H9 (cell line): ENCODE measurements around the gene ARMH3. TPM values are rescaled to one million over a fixed set of nuclear protein-coding genes. Genes with fewer than 3 reads are reported as not detected.

ENCODE experiments used
- DNase-seq: peaks from one replicate; pipeline ENCODE4 v3.0.0-alpha.2; 2017
- H2AFZ ChIP-seq: one replicate; pipeline ENCODE4 v1.6.1; 2013; ENCODE audit warnings: mild to moderate bottlenecking, low read length, control low read depth, moderate library complexity
- H2AK5ac ChIP-seq: 2 replicates; pipeline ENCODE4 v1.6.1; 2013; ENCODE audit warnings: low read length, control low read depth, mixed read lengths; ENCODE audit not compliant: insufficient read length
- H2BK120ac ChIP-seq: one replicate; pipeline ENCODE4 v1.6.1; 2013; ENCODE audit warnings: low read depth, mild to moderate bottlenecking, low read length, control low read depth, inconsistent platforms; ENCODE audit not compliant: poor library complexity, severe bottlenecking
- H2BK12ac ChIP-seq: 2 replicates; pipeline ENCODE4 v1.6.1; 2013; ENCODE audit warnings: low read length, control low read depth, mixed read lengths, low read depth; ENCODE audit not compliant: insufficient read length
- H2BK15ac ChIP-seq: 2 replicates; pipeline ENCODE4 v1.6.1; 2013; ENCODE audit warnings: low read depth, low read length, control low read depth
- H2BK20ac ChIP-seq: one replicate; pipeline ENCODE4 v1.6.1; 2013; ENCODE audit warnings: low read depth, mild to moderate bottlenecking, low read length, control low read depth, inconsistent platforms; ENCODE audit not compliant: poor library complexity, severe bottlenecking
- H2BK5ac ChIP-seq: 2 replicates; pipeline ENCODE4 v1.6.1; 2013; ENCODE audit warnings: low read length, control low read depth, mixed read lengths; ENCODE audit not compliant: insufficient read length
- H3K14ac ChIP-seq: 2 replicates; pipeline ENCODE4 v1.6.1; 2013; ENCODE audit warnings: low read length, control low read depth; ENCODE audit not compliant: insufficient read depth
- H3K18ac ChIP-seq: 2 replicates; pipeline ENCODE4 v1.6.1; 2013; ENCODE audit warnings: low read depth, mild to moderate bottlenecking, mixed read lengths, low read length, control low read depth; ENCODE audit not compliant: insufficient read length
- H3K23ac ChIP-seq: 2 replicates; pipeline ENCODE4 v1.6.1; 2013; ENCODE audit warnings: low read length, control low read depth, mixed read lengths, low read depth; ENCODE audit not compliant: insufficient read length
- H3K23me2 ChIP-seq: 2 replicates; pipeline ENCODE4 v1.6.1; 2013; ENCODE audit warnings: low read depth, mild to moderate bottlenecking, mixed read lengths, low read length, control low read depth; ENCODE audit not compliant: insufficient read length, poor library complexity, severe bottlenecking
- H3K27ac ChIP-seq: 2 replicates; pipeline ENCODE4 v1.5.1; 2013; ENCODE audit warnings: low read length, control low read depth, mixed read lengths, low read depth; ENCODE audit not compliant: insufficient read length
- H3K27me3 ChIP-seq: 2 replicates; pipeline ENCODE4 v1.6.1; 2013; ENCODE audit warnings: low read length, control low read depth, inconsistent platforms; ENCODE audit not compliant: insufficient read depth
- H3K4ac ChIP-seq: 2 replicates; pipeline ENCODE4 v1.6.1; 2013; ENCODE audit warnings: low read depth, mild to moderate bottlenecking, control low read depth, inconsistent platforms, low read length, moderate library complexity
- H3K4me1 ChIP-seq: 2 replicates; pipeline ENCODE4 v1.6.1; 2013; ENCODE audit warnings: low read length, control low read depth, inconsistent platforms; ENCODE audit not compliant: insufficient read depth
- H3K4me2 ChIP-seq: 2 replicates; pipeline ENCODE4 v1.6.1; 2013; ENCODE audit warnings: low read length, control low read depth, mixed read lengths; ENCODE audit not compliant: insufficient read length, insufficient read depth
- H3K56ac ChIP-seq: 2 replicates; pipeline ENCODE4 v1.6.1; 2013; ENCODE audit warnings: low read depth, mild to moderate bottlenecking, mixed read lengths, low read length, control low read depth; ENCODE audit not compliant: insufficient read length
- H3K79me1 ChIP-seq: 2 replicates; pipeline ENCODE4 v1.6.1; 2013; ENCODE audit warnings: low read depth, mild to moderate bottlenecking, moderate library complexity, low read length, control low read depth, inconsistent platforms; ENCODE audit not compliant: insufficient read depth, poor library complexity, severe bottlenecking
- H3K79me2 ChIP-seq: 2 replicates; pipeline ENCODE4 v1.6.1; 2013; ENCODE audit warnings: low read length, control low read depth, inconsistent platforms; ENCODE audit not compliant: insufficient read depth
- H3K9ac ChIP-seq: 2 replicates; pipeline ENCODE4 v1.6.1; 2013; ENCODE audit warnings: low read length, control low read depth, mixed read lengths; ENCODE audit not compliant: insufficient read length; ENCODE audit errors: extremely low read depth
- H3K9me3 ChIP-seq: one replicate; pipeline ENCODE4 v1.6.1; 2013; ENCODE audit warnings: low read depth, low read length, inconsistent platforms; ENCODE audit not compliant: control insufficient read depth
- H3T11ph ChIP-seq: one replicate; pipeline ENCODE4 v1.6.1; 2013; ENCODE audit warnings: mild to moderate bottlenecking, low read length, control low read depth, inconsistent platforms
- H4K20me1 ChIP-seq: one replicate; pipeline ENCODE4 v1.6.1; 2013; ENCODE audit not compliant: control insufficient read depth, insufficient read length, insufficient read depth
- H4K5ac ChIP-seq: 2 replicates; pipeline ENCODE4 v1.6.1; 2013; ENCODE audit warnings: low read depth, mild to moderate bottlenecking, mixed read lengths, low read length, control low read depth; ENCODE audit not compliant: insufficient read length
- H4K8ac ChIP-seq: replicated peaks from 2 replicates; pipeline ENCODE4 v1.6.1; 2013; ENCODE audit warnings: low read length, control low read depth, mixed read lengths, low read depth; ENCODE audit not compliant: insufficient read length
- H4K91ac ChIP-seq: 2 replicates; pipeline ENCODE4 v1.6.1; 2013; ENCODE audit warnings: low read depth, mild to moderate bottlenecking, moderate library complexity, mixed read lengths, low read length, control low read depth; ENCODE audit not compliant: insufficient read length
- H3K27ac Mint-ChIP-seq, 3 experiments: 2 replicates in 2 of 3; 3 replicates in 1 of 3; pipeline ENCODE4 v1.8.0; 2020 to 2021; ENCODE audit warnings: mixed read lengths in 3 of 3, mild to moderate bottlenecking in 1 of 3, moderate library complexity in 1 of 3
- H3K27me3 Mint-ChIP-seq: 2 replicates; pipeline ENCODE4 v1.8.0; 2021; ENCODE audit warnings: low read depth, mild to moderate bottlenecking, moderate library complexity, mixed read lengths
- H3K36me3 Mint-ChIP-seq, 3 experiments: 2 replicates in 2 of 3; 3 replicates in 1 of 3; pipeline ENCODE4 v1.8.0; 2020 to 2021; ENCODE audit warnings: low read depth in 3 of 3, mixed read lengths in 3 of 3; ENCODE audit not compliant: insufficient read depth in 1 of 3
- H3K4me1 Mint-ChIP-seq, 2 experiments: 2 replicates each; pipeline ENCODE4 v1.8.0; 2020; ENCODE audit warnings: mixed read lengths in 2 of 2
- H3K4me3 Mint-ChIP-seq, 2 experiments: 2 replicates in 1 of 2; 3 replicates in 1 of 2; pipeline ENCODE4 v1.8.0; 2020 to 2021; ENCODE audit warnings: mild to moderate bottlenecking in 2 of 2, mixed read lengths in 2 of 2, moderate library complexity in 1 of 2
- H3K9me3 Mint-ChIP-seq, 2 experiments: 2 replicates in 1 of 2; 3 replicates in 1 of 2; pipeline ENCODE4 v1.8.0; 2020; ENCODE audit warnings: mild to moderate bottlenecking in 2 of 2, mixed read lengths in 2 of 2, moderate library complexity in 1 of 2
- CTCF ChIP-seq: fragments of 200-600 bp; sonication (generic); conservative IDR thresholded peaks from 3 replicates; pipeline ENCODE4 v1.8.0; 2021; ENCODE audit warnings: antibody characterized with exemption, mild to moderate bottlenecking
- WGBS: extraction: QIAGEN DNeasy Blood & Tissue Kit; methylation state at CpG from one replicate; pipeline ENCODE4 v1.1.7; 2013; ENCODE audit warnings: missing lambda C conversion rate, low lambda C conversion rate, mixed read lengths; ENCODE audit not compliant: insufficient read length; ENCODE audit errors: extremely low coverage; 5-methylcytosine and 5-hydroxymethylcytosine counted together
- total RNA-seq: library from RNA; stranded (reverse); gene quantifications from 2 replicates; pipeline ENCODE4 v1.2.1, GENCODE V29; 2021

Gene ARMH3
- total RNA-seq, 1 experiment from 2014 or later: 20.4 TPM

- Histone ChIP-seq H3K4me2 (no peak overlapping the region), H3K23ac (no peak overlapping the region), H4K8ac (no peak overlapping the region), H4K5ac (no peak overlapping the region), H3K4me1 (no peaks in the 10 kb centered on the region), H3K56ac (no peak overlapping the region), H3K9ac (no peak overlapping the region), H2AFZ (no peak overlapping the region), H4K91ac (no peak overlapping the region), H3K14ac (no peak overlapping the region), H3K18ac (no peak overlapping the region), H2BK120ac (no peak overlapping the region), H3K9me3 (no peaks in the 10 kb centered on the region), H3K79me1 (peaks cover 3% of the 10 kb centered on the region), H3K27me3 (no peaks in the 10 kb centered on the region), H3T11ph (no peak overlapping the region), H3K27ac (no peak overlapping the region), H2BK20ac (no peak overlapping the region), H2BK5ac (no peak overlapping the region), H2BK12ac (no peak overlapping the region), H2BK15ac (no peak overlapping the region), H3K79me2 (no peaks in the 10 kb centered on the region; the same call in 1 of the 2 replicates), H3K4ac (no peak overlapping the region), H3K23me2 (peaks cover 9% of the 10 kb centered on the region), H2AK5ac (no peak overlapping the region), H4K20me1 (no peaks in the 10 kb centered on the region)
- peak overlapping the region in 1 of 2 experiments; percentile 35; a peak in 2 of 5 replicates for H3K4me3 Mint-ChIP-seq
- TF ChIP-seq CTCF: no peak
- peaks cover 18% of the 10 kb centered on the region for H3K27me3 Mint-ChIP-seq
- no peak overlapping the region; a peak in 1 of 7 replicates for H3K27ac Mint-ChIP-seq
- H3K4me1 Mint-ChIP-seq: peaks cover 17 to 18% of the 10 kb centered on the region in 2 experiments
- H3K9me3 Mint-ChIP-seq: no peaks in the 10 kb centered on the region
- no peak for DNase-seq
- H3K36me3 Mint-ChIP-seq: no peaks in the 10 kb centered on the region
- WGBS: no CpG with 5 or more reads among the region's 18 CpGs
Measured at GRCh38 chr10:102067091-102067916, 11.3 kb upstream of the ARMH3 start.
